DND-41 (cell line): ENCODE results near the gene RGPD3.
"Not testable (repeated sequence)": the region's sequence is repeated elsewhere in the genome, so short reads cannot be mapped to it uniquely, and the experiment has no call there.

ENCODE experiments used
- CTCF ChIP-seq: IDR thresholded peaks from 2 replicates; pipeline ENCODE4 v1.5.1; 2012; ENCODE audit warnings: borderline replicate concordance, low read length, moderate library complexity, mild to moderate bottlenecking; ENCODE audit not compliant: poor library complexity, severe bottlenecking; ENCODE audit errors: extremely low read depth
- EZH2 ChIP-seq: IDR thresholded peaks from 3 replicates; pipeline ENCODE4 v1.6.1; 2012; ENCODE audit warnings: borderline replicate concordance, low read depth, mild to moderate bottlenecking, moderate library complexity, low read length, inconsistent platforms; ENCODE audit not compliant: severe bottlenecking

- not testable (repeated sequence) for TF ChIP-seq CTCF, EZH2
These were observed 41.2 kb upstream of the RGPD3 start for GRCh38 chr2:106509374-106509770.
